IMR-90 (cell line): ENCODE results near the gene PITPNM3. TPM values are rescaled to one million over a fixed set of nuclear protein-coding genes. Genes with fewer than 3 reads are reported as not detected.
A peak's percentile ranks its signal among the peaks of the same experiment; 100 is the strongest.

Experiments used
- ATAC-seq: fragments of 200-7000 bp; cut with Tn5 transposase; 2 replicates; pipeline ENCODE4 v1.9.1; 2020; ENCODE audit warnings: low read depth, mild to moderate bottlenecking, moderate library complexity
- BruUV-seq: library from RNA; stranded (reverse); fragments of 400-500 nt; replicated peaks from 2 replicates; lab custom pipeline; 2021; lab: Mats Ljungman, UMichigan
- CTCF ChIA-PET: fragments of 300-600 bp; formaldehyde crosslinking; extraction: SDS; loops from one replicate; lab custom pipeline; 2021; ENCODE audit warnings: antibody characterized with exemption; lab: Yijun Ruan, JAX
- POLR2A ChIA-PET: fragments of 300-600 bp; sonication (Branson Sonifier 250); formaldehyde crosslinking; loops from one replicate; lab custom pipeline; 2022; ENCODE audit warnings: antibody characterized with exemption; ENCODE audit not compliant: unreplicated experiment; lab: Charles Lee
- DNase-seq: peaks from one replicate; pipeline ENCODE4 v3.0.0; 2013
- H2AFZ ChIP-seq: replicated peaks from 2 replicates; pipeline ENCODE3; 2013; ENCODE audit warnings: low read length, mild to moderate bottlenecking; ENCODE audit not compliant: poor library complexity
- H2AK5ac ChIP-seq: 2 replicates; pipeline ENCODE4 v1.6.1; 2013; ENCODE audit warnings: low read depth, low read length, inconsistent platforms
- H2AK9ac ChIP-seq: replicated peaks from 2 replicates; pipeline ENCODE3; 2013; ENCODE audit warnings: mild to moderate bottlenecking, low read depth, low read length, moderate library complexity; ENCODE audit not compliant: poor library complexity
- H2BK120ac ChIP-seq: 2 replicates; pipeline ENCODE4 v1.6.1; 2013; ENCODE audit warnings: low read depth, low read length, inconsistent platforms
- H2BK15ac ChIP-seq: 3 replicates; pipeline ENCODE4 v1.6.1; 2013; ENCODE audit warnings: low read depth, low read length, inconsistent platforms
- H2BK20ac ChIP-seq: 2 replicates; pipeline ENCODE4 v1.6.1; 2013; ENCODE audit warnings: low read depth, mild to moderate bottlenecking, inconsistent platforms, low read length, moderate library complexity
- H2BK5ac ChIP-seq: 2 replicates; pipeline ENCODE4 v1.6.1; 2013; ENCODE audit warnings: mild to moderate bottlenecking, low read depth, low read length, inconsistent platforms; ENCODE audit not compliant: poor library complexity, severe bottlenecking
- H3K14ac ChIP-seq: replicated peaks from 2 replicates; pipeline ENCODE4 v1.6.1; 2013; ENCODE audit warnings: low read depth, low read length, inconsistent platforms
- H3K18ac ChIP-seq: 2 replicates; pipeline ENCODE4 v1.6.1; 2013; ENCODE audit warnings: low read depth, low read length, control low read depth
- H3K23ac ChIP-seq: 2 replicates; pipeline ENCODE4 v1.6.1; 2013; ENCODE audit warnings: low read depth, low read length, inconsistent platforms
- H3K27ac ChIP-seq: 2 replicates; pipeline ENCODE4 v1.5.1; 2013; ENCODE audit warnings: mild to moderate bottlenecking, control low read depth, low read length; ENCODE audit not compliant: insufficient read depth
- H3K27me3 ChIP-seq: 2 replicates; pipeline ENCODE4 v1.6.1; 2013; ENCODE audit warnings: low read length; ENCODE audit not compliant: control insufficient read depth, insufficient read depth
- H3K36me3 ChIP-seq: 2 replicates; pipeline ENCODE4 v1.6.1; 2013; ENCODE audit warnings: low read length, mixed read lengths; ENCODE audit not compliant: control insufficient read depth, insufficient read depth
- H3K4ac ChIP-seq: 2 replicates; pipeline ENCODE4 v1.6.1; 2013; ENCODE audit warnings: low read depth, low read length, inconsistent platforms
- H3K4me1 ChIP-seq: 2 replicates; pipeline ENCODE4 v1.6.1; 2013; ENCODE audit warnings: low read length, mixed read lengths; ENCODE audit not compliant: control insufficient read depth, insufficient read depth
- H3K4me2 ChIP-seq: 2 replicates; pipeline ENCODE4 v1.6.1; 2013; ENCODE audit warnings: low read depth, mild to moderate bottlenecking, control low read depth, low read length, moderate library complexity
- H3K4me3 ChIP-seq: 2 replicates; pipeline ENCODE4 v1.5.1; 2013; ENCODE audit warnings: low read depth, mild to moderate bottlenecking, control low read depth, low read length, moderate library complexity; ENCODE audit not compliant: insufficient read depth
- H3K56ac ChIP-seq: 2 replicates; pipeline ENCODE4 v1.6.1; 2013; ENCODE audit warnings: low read length, inconsistent platforms; ENCODE audit not compliant: insufficient read depth; ENCODE audit errors: extremely low read depth
- H3K79me1 ChIP-seq, 2 experiments: 2 replicates each; pipeline ENCODE4 v1.6.1; 2013; ENCODE audit warnings: low read length in 2 of 2, inconsistent platforms in 1 of 2, low read depth in 1 of 2
- H3K9ac ChIP-seq: 2 replicates; pipeline ENCODE4 v1.6.1; 2013; ENCODE audit warnings: low read depth, low read length, control low read depth
- H3K9me1 ChIP-seq: 2 replicates; pipeline ENCODE4 v1.6.1; 2013; ENCODE audit warnings: low read length, inconsistent platforms; ENCODE audit not compliant: insufficient read depth
- H3K9me3 ChIP-seq: 2 replicates; pipeline ENCODE4 v1.6.1; 2013; ENCODE audit warnings: low read length; ENCODE audit not compliant: control insufficient read depth, insufficient read depth
- H4K20me1 ChIP-seq: 2 replicates; pipeline ENCODE4 v1.6.1; 2013; ENCODE audit warnings: low read length, inconsistent platforms; ENCODE audit not compliant: insufficient read depth
- H4K5ac ChIP-seq: 2 replicates; pipeline ENCODE4 v1.6.1; 2013; ENCODE audit warnings: mild to moderate bottlenecking, low read depth, low read length, control low read depth
- H4K8ac ChIP-seq, 2 experiments: 2 replicates each; pipeline ENCODE4 v1.6.1; 2013; ENCODE audit warnings: low read depth in 2 of 2, low read length in 2 of 2, control low read depth in 1 of 2, inconsistent platforms in 1 of 2
- H4K91ac ChIP-seq: 2 replicates; pipeline ENCODE4 v1.6.1; 2013; ENCODE audit warnings: low read depth, low read length, inconsistent platforms; ENCODE audit not compliant: insufficient read depth
- BHLHE40 ChIP-seq: fragments of 150-350 bp; IDR thresholded peaks from 2 replicates; pipeline ENCODE4 v1.6.1; 2016; ENCODE audit warnings: mild to moderate bottlenecking, low read depth, low read length
- CEBPB ChIP-seq: IDR thresholded peaks from 2 replicates; pipeline ENCODE4 v1.6.1; 2012; ENCODE audit warnings: low read depth, low read length, improper control_type of control experiment
- CHD1 ChIP-seq: IDR thresholded peaks from 2 replicates; pipeline ENCODE4 v1.6.1; 2012; ENCODE audit warnings: low read depth, low read length, improper control_type of control experiment
- ELK1 ChIP-seq: fragments of 150-350 bp; IDR thresholded peaks from 2 replicates; pipeline ENCODE4 v1.6.1; 2016; ENCODE audit warnings: low read depth, mild to moderate bottlenecking, low read length, moderate library complexity, borderline replicate concordance
- FOS ChIP-seq: fragments of 150-350 bp; IDR thresholded peaks from 2 replicates; pipeline ENCODE4 v1.6.1; 2016; ENCODE audit warnings: low read depth, low read length
- MAFK ChIP-seq: IDR thresholded peaks from 2 replicates; pipeline ENCODE4 v1.6.1; 2012; ENCODE audit warnings: low read depth, low read length, improper control_type of control experiment
- MAZ ChIP-seq: IDR thresholded peaks from 2 replicates; pipeline ENCODE4 v1.6.1; 2012; ENCODE audit warnings: low read depth, mild to moderate bottlenecking, low read length, improper control_type of control experiment, moderate library complexity, borderline replicate concordance
- MXI1 ChIP-seq: IDR thresholded peaks from 2 replicates; pipeline ENCODE4 v1.6.1; 2012; ENCODE audit warnings: low read depth, mild to moderate bottlenecking, low read length, moderate library complexity, borderline replicate concordance
- NFE2L2 ChIP-seq: fragments of 150-350 bp; IDR thresholded peaks from 2 replicates; pipeline ENCODE4 v1.6.1; 2016; ENCODE audit warnings: low read depth, mild to moderate bottlenecking, low read length
- RAD21 ChIP-seq: IDR thresholded peaks from 2 replicates; pipeline ENCODE4 v1.6.1; 2012; ENCODE audit warnings: low read length, improper control_type of control experiment
- RCOR1 ChIP-seq: IDR thresholded peaks from 2 replicates; pipeline ENCODE4 v1.6.1; 2012; ENCODE audit warnings: mild to moderate bottlenecking, low read length, improper control_type of control experiment; ENCODE audit not compliant: insufficient replicate concordance
- RFX5 ChIP-seq: IDR thresholded peaks from 2 replicates; pipeline ENCODE4 v1.8.0; 2012; ENCODE audit warnings: low read depth, mild to moderate bottlenecking, low read length, moderate library complexity
- SMC3 ChIP-seq: fragments of 150-350 bp; IDR thresholded peaks from 2 replicates; pipeline ENCODE4 v1.6.1; 2016; ENCODE audit warnings: low read depth, mild to moderate bottlenecking, antibody characterized with exemption, low read length, moderate library complexity
- USF2 ChIP-seq: fragments of 150-350 bp; IDR thresholded peaks from 2 replicates; pipeline ENCODE4 v1.6.1; 2017; ENCODE audit warnings: mild to moderate bottlenecking, antibody characterized with exemption, low read length, low read depth
- WGBS, 2 experiments: methylation state at CpG; one replicate each; pipeline versions ENCODE4 v1.1.5 to v1.1.7; 2013; ENCODE audit warnings: missing lambda C conversion rate in 2 of 2; ENCODE audit not compliant: insufficient read length in 1 of 2; ENCODE audit errors: extremely low coverage in 2 of 2; 5-methylcytosine and 5-hydroxymethylcytosine counted together
- dilution Hi-C: fragments of 300-500 bp; cut with HindIII; formaldehyde crosslinking; loops from one replicate; pipeline ENCODE4 v1.14.3; 2018; ENCODE audit warnings: low sequenced_read_pairs; ENCODE audit not compliant: unreplicated experiment
- in situ Hi-C: fragments of 300-500 bp; cut with MboI; formaldehyde crosslinking; loops from 3 replicates; pipeline ENCODE4 v1.14.3; 2019; ENCODE audit warnings: low sequenced_read_pairs, inconsistent platforms, mixed read lengths
- intact Hi-C: fragments of 100-400 bp; cut with micrococcal nuclease; formaldehyde crosslinking; loops from 2 replicates; pipeline ENCODE4 v1.10.0; 2022
- polyA plus RNA-seq, 3 experiments: library from polyadenylated mRNA; depleted of rRNA; stranded (reverse); fragments of >200 nt; gene quantifications; 2 replicates each; pipeline ENCODE4 v1.2.3, GENCODE V29; 2012; ENCODE audit warnings: low replicate concordance in 1 of 3
- total RNA-seq: library from RNA; depleted of rRNA; stranded (reverse); fragments of >200 nt; gene quantifications from 2 replicates; pipeline ENCODE4 v1.2.3, GENCODE V29; 2012
- TF ChIP-seq, protein P1 (sequence below): conservative IDR thresholded peaks from 2 replicates; pipeline ENCODE4 v1.5.1; 2012; ENCODE audit warnings: mild to moderate bottlenecking, low read depth, low read length, improper control_type of control experiment

PITPNM3 gene
- total and polyA plus RNA-seq, 2 of the 4 experiments (the other 2 are of a cell fraction), result 0.54 to 1.7 TPM

DNA sequence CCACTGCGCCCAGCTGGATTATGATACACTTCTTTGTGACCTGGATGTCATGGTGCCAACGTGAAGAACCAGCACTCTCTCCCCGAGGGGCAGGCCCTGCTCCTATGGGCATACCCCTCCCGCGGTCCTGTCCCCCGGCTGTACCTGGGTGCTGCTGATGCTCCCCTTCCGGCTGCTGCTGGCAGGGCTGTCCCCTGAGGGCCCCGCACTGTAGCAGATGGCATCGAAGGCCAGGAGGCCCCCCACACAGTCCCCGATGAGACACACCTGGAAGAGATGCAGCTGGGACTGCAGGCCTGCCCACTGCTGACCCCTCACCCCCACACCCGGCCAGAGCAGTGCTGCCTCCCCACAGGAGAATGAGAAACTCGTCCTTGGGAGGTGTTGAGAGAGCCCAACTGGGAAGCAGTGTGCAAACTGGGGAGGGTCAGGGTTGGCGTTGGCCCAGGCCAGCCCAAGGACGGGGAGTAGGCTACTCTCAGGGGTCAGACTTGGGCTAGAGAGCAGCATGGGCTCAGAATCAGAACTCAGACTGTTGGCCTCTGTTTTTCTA, 78.4 kb downstream of the PITPNM3 start:
- Histone ChIP-seq H4K91ac (no peak overlapping the region), H4K8ac (no peak overlapping the region), H3K9me3 (no peaks in the 10 kb centered on the region), H3K4me2 (no peak overlapping the region), H2AFZ (peak overlapping the region; percentile 35), H2BK15ac (no peak overlapping the region), H2BK5ac (no peak overlapping the region), H3K36me3 (no peaks in the 10 kb centered on the region), H3K18ac (no peak overlapping the region), H3K9ac (no peak overlapping the region), H2AK9ac (peak overlapping the region; percentile 32), H3K56ac (no peak overlapping the region), H3K79me1 (no peaks in the 10 kb centered on the region), H3K4me3 (no peak overlapping the region), H3K4me1 (peaks cover 4% of the 10 kb centered on the region; the same call in 1 of the 2 replicates), H4K20me1 (no peaks in the 10 kb centered on the region), H3K14ac (no peak overlapping the region), H2AK5ac (no peak overlapping the region), H3K27me3 (peaks cover 12% of the 10 kb centered on the region), H3K23ac (no peak overlapping the region), H4K5ac (no peak overlapping the region), H3K27ac (no peak overlapping the region), H2BK120ac (no peak overlapping the region), H3K9me1 (0 out of 2 replicates have a peak, but pooled peaks cover 2% of the 10 kb centered on the region), H2BK20ac (no peak overlapping the region), H3K4ac (no peak overlapping the region)
- ChIA-PET POLR2A (no interaction called here), CTCF (no interaction called here)
- no peak for ATAC-seq
- 94% methylated on average over 3 of the region's 14 CpGs; no CpG with 5 or more reads in 1 of the 2 experiments for WGBS, 2 experiments
- dilution Hi-C loops (no loop called here), intact Hi-C loops (no loop called here), in situ Hi-C loops (loop anchor here (10.0 kb wide), 1 partner anchor 167 kb away; the partner anchor contains the start of genes KIAA0753 and TXNDC17)
- TF ChIP-seq FOS (no peak), SMC3 (no peak), MXI1 (no peak), USF2 (no peak), RAD21 (no peak), NFE2L2 (no peak), MAZ (no peak), RCOR1 (no peak), CEBPB (no peak), RFX5 (no peak), CHD1 (no peak), ELK1 (no peak), BHLHE40 (no peak), MAFK (no peak)
- TF ChIP-seq, protein P1, sequence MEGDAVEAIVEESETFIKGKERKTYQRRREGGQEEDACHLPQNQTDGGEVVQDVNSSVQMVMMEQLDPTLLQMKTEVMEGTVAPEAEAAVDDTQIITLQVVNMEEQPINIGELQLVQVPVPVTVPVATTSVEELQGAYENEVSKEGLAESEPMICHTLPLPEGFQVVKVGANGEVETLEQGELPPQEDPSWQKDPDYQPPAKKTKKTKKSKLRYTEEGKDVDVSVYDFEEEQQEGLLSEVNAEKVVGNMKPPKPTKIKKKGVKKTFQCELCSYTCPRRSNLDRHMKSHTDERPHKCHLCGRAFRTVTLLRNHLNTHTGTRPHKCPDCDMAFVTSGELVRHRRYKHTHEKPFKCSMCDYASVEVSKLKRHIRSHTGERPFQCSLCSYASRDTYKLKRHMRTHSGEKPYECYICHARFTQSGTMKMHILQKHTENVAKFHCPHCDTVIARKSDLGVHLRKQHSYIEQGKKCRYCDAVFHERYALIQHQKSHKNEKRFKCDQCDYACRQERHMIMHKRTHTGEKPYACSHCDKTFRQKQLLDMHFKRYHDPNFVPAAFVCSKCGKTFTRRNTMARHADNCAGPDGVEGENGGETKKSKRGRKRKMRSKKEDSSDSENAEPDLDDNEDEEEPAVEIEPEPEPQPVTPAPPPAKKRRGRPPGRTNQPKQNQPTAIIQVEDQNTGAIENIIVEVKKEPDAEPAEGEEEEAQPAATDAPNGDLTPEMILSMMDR, result no peak
- no TSS peak for BruUV-seq
- DNase-seq, result no peak
